ENCODE results near the gene PRDM10. TPM values are rescaled to one million over a fixed set of nuclear protein-coding genes. Genes with fewer than 3 reads are reported as not detected.
A peak's percentile ranks its signal among the peaks of the same experiment; 100 is the strongest.

Gene PRDM10
- polyA plus RNA-seq, 1 donor from 2014 or later, result 13.7 TPM

DNA sequence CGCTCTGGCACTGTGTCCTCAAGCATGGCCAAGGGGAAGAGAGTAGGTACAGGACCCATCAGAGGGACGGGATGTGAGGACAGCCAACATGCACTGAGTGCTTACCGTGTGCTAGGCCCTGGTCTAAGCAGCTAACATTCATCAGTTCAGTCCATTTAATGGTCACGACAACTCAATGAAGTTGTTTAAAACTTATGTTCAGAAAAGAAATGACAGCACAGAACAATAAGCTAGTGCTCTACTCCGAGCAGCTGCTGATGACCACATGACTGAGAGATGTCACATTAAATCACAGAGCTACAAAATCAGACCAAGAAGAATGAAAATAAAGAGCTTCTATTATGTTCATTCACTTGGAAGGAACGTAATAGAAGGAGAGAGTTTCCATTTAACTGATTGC, 26.3 kb downstream of the PRDM10 start:
- H3K9me3 ChIP-seq (ENCODE audit: low read length), result no peaks in the 10 kb centered on the region
- no peaks in the 10 kb centered on the region for H4K20me1 ChIP-seq (ENCODE audit: insufficient read depth)
- no peak overlapping the region for H2AFZ ChIP-seq (ENCODE audit: low read depth, low read length)
- H3K27me3 ChIP-seq (ENCODE audit: insufficient read depth, low read depth, low read length), result no peaks in the 10 kb centered on the region
- H3K9me2 ChIP-seq (ENCODE audit: insufficient read depth, low read length), result no peaks in the 10 kb centered on the region
- H3K79me2 ChIP-seq (replicated peaks; ENCODE audit: insufficient read depth, low read length), result no peaks in the 10 kb centered on the region
- no peak for TF ChIP-seq EP300 (conservative IDR thresholded peaks at IDR 0.05; ENCODE audit: poor library complexity, severe bottlenecking)
- TF ChIP-seq CTCF (IDR thresholded peaks at IDR 0.05; ENCODE audit: poor library complexity, severe bottlenecking), result no peak
- no peak for TF ChIP-seq EZH2 (IDR thresholded peaks at IDR 0.05; ENCODE audit: borderline replicate concordance, insufficient read depth, low read length, poor library complexity, severe bottlenecking)
- no peak for TF ChIP-seq RAD21 (conservative IDR thresholded peaks at IDR 0.05)
- TF ChIP-seq POLR2AphosphoS5 (IDR thresholded peaks at IDR 0.05), result no peak
- TF ChIP-seq TAF1 (IDR thresholded peaks at IDR 0.05; ENCODE audit: low read depth), result no peak
- no peak for TF ChIP-seq MXI1 (conservative IDR thresholded peaks at IDR 0.05; ENCODE audit: poor library complexity, severe bottlenecking)
- TF ChIP-seq SMC3 (conservative IDR thresholded peaks at IDR 0.05; ENCODE audit: poor library complexity), result no peak
- TF ChIP-seq REST (IDR thresholded peaks at IDR 0.05; ENCODE audit: borderline replicate concordance), result no peak
- H3K9ac ChIP-seq (ENCODE audit: low read length), result no peak overlapping the region
- peak overlapping the region; percentile 2 for H3K4me3 ChIP-seq (ENCODE audit: low read length)
- no peak overlapping the region for H3K4me2 ChIP-seq (ENCODE audit: low read length)
- H3K36me3 ChIP-seq (ENCODE audit: insufficient read depth, low read length), result no peaks in the 10 kb centered on the region
- no peak overlapping the region for H3K27ac ChIP-seq (ENCODE audit: low read length)
- H3F3A ChIP-seq (ENCODE audit: insufficient read depth, low read length, poor library complexity, severe bottlenecking), result no peaks in the 10 kb centered on the region

DNA sequence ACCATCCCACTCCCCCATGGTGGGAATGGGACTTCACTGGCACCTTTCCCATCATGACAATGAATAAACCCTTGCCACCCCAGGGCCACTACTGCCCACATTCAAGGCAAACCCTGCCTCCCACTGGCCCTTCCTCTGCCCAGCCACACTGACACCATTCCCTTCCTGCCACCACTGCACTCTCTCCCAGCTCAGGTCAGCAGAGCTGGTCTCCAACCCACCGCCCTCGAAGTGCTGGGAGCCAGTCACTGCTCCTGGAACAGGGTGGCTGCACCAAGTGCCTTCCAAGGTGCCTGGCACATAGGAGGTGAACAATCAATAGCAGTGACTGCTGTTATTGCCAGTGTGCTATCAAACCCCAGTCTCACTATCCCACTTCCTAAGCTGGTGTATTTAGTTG, 27.1 kb downstream of the PRDM10 start:
- TF ChIP-seq TAF1 (IDR thresholded peaks at IDR 0.05; ENCODE audit: low read depth) (no peak), EZH2 (IDR thresholded peaks at IDR 0.05; ENCODE audit: borderline replicate concordance, insufficient read depth, low read length, poor library complexity, severe bottlenecking) (no peak), SMC3 (conservative IDR thresholded peaks at IDR 0.05; ENCODE audit: poor library complexity) (no peak), REST (IDR thresholded peaks at IDR 0.05; ENCODE audit: borderline replicate concordance) (no peak)
- Histone ChIP-seq H3K27ac (ENCODE audit: low read length) (no peak overlapping the region), H4K20me1 (ENCODE audit: insufficient read depth) (no peaks in the 10 kb centered on the region), H3K4me3 (ENCODE audit: low read length) (no peak overlapping the region), H3K79me2 (replicated peaks; ENCODE audit: insufficient read depth, low read length) (no peaks in the 10 kb centered on the region), H3K9me3 (ENCODE audit: low read length) (no peaks in the 10 kb centered on the region), H3K9me2 (ENCODE audit: insufficient read depth, low read length) (no peaks in the 10 kb centered on the region), H3K36me3 (ENCODE audit: insufficient read depth, low read length) (no peaks in the 10 kb centered on the region), H3K27me3 (ENCODE audit: insufficient read depth, low read depth, low read length) (no peaks in the 10 kb centered on the region), H3F3A (ENCODE audit: insufficient read depth, low read length, poor library complexity, severe bottlenecking) (no peaks in the 10 kb centered on the region), H3K4me2 (ENCODE audit: low read length) (no peak overlapping the region), H2AFZ (ENCODE audit: low read depth, low read length) (no peak overlapping the region), H3K9ac (ENCODE audit: low read length) (no peak overlapping the region)
